Adipose tissue (tissue), 3 donors: ENCODE results near the gene JMJD1C. TPM values are rescaled to one million over a fixed set of nuclear protein-coding genes. Genes with fewer than 3 reads are reported as not detected.

Experiments used
- H3K27ac ChIP-seq: one replicate; pipeline ENCODE4 v1.5.1; 2013; ENCODE audit warnings: low read depth, low read length
- WGBS, 3 donors: extraction: QIAGEN DNeasy Blood & Tissue Kit; methylation state at CpG; one replicate each; pipeline ENCODE4 v1.1.7; 2013; 5-methylcytosine and 5-hydroxymethylcytosine counted together
- polyA plus RNA-seq, 3 donors: library from polyadenylated mRNA; stranded (reverse); fragments of 200-250 nt; gene quantifications; one replicate each; pipeline ENCODE4 v1.2.3, GENCODE V29; 2013
- donor health status: healthy with polysubstance abuse.
- donor health status: Bipolar disorder and iron deficiency.
- donor health status: healthy.

JMJD1C gene
- polyA plus RNA-seq, 3 donors: 14.7 to 39.5 (median 31.1) TPM

- no peak overlapping the region for H3K27ac ChIP-seq
- 93 to 100% (median 98%) methylated on average over 1 of the region's 1 CpG for WGBS, 3 donors
Measured at GRCh38 chr10:63446716-63447440, 18.9 kb downstream of the JMJD1C start.

DNA sequence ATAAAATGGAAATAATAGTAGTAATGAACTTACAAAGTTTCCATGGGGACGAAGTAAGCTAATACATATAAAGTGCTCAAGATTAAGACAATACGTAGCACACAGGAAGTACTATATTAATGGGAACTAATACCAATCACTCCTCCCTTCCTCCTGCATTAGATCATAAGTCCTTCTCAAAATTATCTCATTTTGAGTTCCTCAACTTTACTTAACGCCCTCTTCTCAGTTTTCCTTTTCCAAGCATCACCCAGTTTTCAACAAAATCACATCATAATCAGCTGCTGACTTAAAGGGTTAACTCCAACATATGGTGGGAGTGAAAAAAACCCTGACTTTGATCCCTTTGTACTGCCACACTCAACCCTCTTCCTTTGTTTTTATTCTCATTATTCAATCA lies 24.4 kb downstream of the JMJD1C start:
- no peak overlapping the region for H3K27ac ChIP-seq
- 59 to 97% (median 65%) methylated on average over 3 of the region's 3 CpGs for WGBS, 3 donors

DNA sequence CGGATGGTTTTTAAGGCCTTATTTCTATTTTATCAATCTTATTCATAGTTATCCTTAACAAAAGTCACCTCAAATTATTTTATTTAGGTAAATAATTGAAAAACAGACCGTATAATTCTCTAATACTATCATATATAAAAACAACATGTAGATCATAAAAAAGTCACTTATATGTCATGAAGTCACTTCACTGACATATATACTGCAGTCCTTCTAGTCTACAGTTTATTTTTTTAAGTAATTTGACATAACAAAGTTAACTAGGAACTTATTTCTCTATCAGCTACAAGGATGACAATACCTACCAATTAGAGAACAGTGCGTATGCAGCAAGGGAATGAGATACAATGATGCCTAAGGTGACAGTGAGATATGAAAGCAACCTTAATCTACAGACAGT lies 26.2 kb downstream of the JMJD1C start:
- 92 to 95% (median 93%) methylated on average over 3 of the region's 3 CpGs for WGBS, 3 donors
- H3K27ac ChIP-seq: no peak overlapping the region

DNA sequence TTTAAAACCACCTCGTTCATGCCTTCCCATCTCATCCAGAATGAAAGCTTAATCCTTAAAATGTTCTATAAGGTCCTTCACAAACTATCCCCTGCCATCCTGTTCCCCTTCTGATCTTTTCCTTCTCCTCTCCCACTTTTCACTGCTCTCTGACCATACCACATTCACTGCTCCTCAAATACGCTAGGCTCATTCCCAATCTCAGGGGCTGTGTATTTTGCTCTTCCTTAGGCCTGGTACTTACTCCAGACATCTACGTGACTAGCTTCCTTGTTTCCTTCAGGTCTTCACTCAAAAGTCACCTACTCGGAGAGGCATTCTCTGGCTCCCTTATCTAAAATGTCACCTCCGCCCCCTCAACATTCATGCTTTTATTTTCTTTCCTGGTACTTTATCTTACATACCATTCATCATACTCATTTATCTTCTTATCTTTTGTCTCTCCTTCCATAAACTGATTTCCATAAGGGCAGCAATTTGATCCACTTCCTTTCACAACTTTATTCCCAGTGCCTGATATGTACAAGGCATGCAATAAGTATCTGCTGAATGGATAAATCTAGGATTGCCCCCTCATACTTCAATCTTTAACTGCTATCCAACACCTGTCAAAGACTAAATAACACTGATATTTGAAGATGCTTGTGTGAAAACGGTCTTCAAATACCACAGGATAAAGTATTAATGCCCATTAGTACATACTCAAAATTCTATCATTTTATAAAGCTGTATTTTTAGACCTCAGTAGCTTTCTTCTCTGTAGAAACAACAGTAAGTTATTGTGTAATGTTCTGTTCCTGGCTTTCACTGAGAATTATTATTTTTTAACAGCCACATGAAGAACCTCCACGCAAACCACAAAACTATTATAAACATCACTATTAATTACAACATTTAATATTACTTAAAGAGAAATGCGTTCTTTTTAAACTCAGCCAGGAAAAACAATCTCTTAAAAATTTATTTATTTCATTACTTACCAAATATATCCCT lies 27.0 kb downstream of the JMJD1C start:
- WGBS, 3 donors: 78 to 79% (median 78%) methylated on average over 8 of the region's 8 CpGs
- no peak overlapping the region for H3K27ac ChIP-seq

DNA sequence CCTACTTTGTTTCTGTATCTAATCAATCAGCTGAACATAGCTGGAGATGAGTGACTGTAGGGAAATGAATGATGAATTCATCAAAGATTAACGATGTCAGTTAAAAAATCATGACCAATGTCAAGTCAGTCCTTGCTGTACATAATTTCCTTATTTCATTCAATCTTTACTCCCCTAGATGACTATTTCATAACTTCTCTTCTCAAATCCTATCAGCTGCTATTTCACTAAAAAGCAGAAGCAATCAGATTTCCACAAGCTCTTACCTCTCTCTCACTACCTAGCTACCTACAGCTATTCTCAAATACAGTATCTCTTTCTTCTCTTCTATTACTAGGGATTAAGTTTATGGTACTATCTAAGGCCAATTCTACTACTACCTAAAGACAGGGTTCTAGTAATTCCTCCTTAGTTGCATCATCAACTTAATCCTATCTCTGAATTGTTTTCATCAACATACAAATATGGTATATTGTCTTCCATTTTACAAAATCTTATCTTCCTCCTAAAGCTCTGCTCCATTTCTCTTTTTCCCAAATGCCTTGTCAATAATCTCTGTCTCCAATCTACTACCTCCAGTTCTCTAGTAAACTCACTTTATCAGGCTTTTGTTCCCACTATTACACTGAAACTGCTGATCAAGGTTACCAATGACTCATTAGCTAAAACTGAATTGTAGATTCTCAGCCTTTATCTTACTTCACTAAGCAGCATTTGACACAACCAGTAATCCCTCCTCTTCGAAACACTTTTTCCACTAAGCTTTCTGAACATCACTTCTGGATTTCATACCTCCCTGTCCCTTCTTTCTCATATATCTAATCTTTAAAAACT lies 28.4 kb downstream of the JMJD1C start:
- WGBS, 3 donors: 71 to 83% (median 81%) methylated on average over 2 of the region's 2 CpGs
- no peak overlapping the region for H3K27ac ChIP-seq

DNA sequence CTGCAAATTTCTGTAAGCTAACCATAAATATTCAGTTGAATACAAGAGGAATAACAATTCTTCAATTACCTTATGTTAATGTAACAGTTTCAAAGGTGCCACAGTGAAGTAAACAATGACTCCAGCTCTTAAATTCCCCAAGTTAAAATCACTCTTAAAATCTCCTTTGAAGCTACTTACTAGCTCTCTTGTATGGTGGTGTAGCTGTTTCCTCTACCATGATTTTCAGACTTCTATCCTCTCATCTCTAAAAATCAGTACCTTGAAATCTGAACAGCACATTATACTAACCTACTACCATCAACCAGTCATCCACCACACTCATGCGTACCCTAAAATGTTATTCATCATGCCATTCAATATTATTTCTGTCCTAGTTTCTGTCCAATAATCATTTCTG lies 29.6 kb downstream of the JMJD1C start:
- WGBS, 3 donors: 96 to 100% (median 97%) methylated on average over 1 of the region's 1 CpG
- no peak overlapping the region for H3K27ac ChIP-seq

DNA sequence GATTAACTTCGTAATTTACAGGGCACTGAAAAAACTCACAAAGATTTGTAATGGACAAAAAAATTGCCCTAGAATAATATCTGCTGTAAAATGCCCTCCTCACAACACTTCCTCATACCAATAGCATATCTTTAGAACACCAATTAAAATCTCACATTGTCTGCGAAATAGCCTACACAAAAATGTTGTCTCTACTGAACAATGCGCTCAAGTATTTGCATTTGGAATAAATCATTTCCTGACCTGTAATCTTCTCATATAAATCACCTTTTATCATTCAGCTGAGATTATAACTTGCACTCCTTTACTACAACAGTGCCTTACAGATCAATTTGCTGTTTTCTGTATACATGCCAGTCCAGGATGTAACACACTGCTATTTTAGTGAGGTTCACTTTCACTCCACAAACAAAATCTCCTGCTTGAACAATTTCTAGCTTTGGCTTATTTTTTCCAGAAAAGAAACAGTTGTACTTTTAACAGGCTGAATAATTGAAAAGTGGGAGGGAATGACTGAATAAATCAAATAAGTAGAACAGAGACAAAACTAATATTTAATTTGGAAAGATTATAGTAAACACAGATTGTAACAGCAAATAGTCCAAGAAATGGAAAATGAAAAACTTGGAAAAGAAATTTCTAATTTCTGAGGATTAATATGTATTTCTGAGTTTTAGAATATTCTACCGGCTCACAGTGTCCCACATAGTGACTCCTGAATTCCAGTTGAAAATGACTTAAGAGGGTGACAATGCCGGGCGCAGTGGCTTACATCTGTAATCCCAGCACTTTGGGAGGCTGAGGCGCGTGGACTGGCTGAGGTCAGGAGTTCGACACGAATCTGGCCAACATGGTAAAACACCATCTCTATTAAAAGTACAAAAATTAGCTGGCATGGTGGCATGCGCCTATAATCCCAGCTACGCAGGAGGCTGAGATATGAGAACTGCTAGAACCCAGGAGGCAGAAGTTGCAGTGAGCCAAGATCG lies 30.6 kb downstream of the JMJD1C start:
- H3K27ac ChIP-seq: no peak overlapping the region
- WGBS, 3 donors: 72 to 88% (median 83%) methylated on average over 13 of the region's 13 CpGs

DNA sequence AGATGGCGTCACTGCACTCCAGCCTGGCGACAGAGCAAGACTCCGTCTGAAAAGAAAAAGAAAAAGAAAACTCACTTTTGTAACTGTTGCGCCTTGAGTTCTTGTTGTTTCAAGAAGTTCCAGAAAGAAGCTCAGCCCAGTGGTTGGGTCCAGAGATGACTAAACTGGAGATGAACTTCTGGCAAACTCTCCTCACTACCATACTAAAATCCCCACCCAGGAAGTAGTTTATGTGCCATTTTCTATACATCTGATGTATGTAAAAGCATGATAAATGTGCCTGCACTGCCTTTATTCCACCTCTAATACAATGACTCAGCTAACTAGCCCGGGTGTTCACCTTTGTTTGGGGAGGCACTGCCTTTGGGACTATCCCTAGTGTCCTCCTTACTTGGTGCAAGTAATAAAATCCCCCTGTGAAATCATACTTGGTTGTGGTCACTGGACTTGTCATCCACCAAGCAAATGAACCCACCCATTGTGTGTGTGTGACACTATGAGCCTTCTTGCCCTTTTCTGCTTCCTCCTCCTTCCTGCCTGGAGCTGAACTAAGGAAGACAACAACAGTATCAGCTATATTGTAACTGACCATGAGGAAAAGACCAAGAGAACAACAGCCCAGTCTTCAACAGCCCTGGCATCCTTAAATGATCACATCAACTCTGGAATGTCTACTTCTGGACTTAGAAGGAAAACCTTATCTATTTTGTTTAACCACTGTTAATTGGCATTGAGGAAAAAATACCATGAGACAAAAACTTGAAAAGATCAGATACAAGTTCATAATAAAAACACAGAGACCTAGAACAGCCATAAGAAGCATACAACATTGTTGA lies 33.6 kb downstream of the JMJD1C start:
- H3K27ac ChIP-seq: no peak overlapping the region
- WGBS, 3 donors: 85 to 88% (median 87%) methylated on average over 5 of the region's 5 CpGs

- 87 to 94% (median 88%) methylated on average over 1 of the region's 1 CpG for WGBS, 3 donors
- no peak overlapping the region for H3K27ac ChIP-seq
Measured at GRCh38 chr10:63430999-63431356, 34.8 kb downstream of the JMJD1C start.

GRCh38 chr10:63430091-63430998 lies 35.4 kb downstream of the JMJD1C start:
- 77 to 82% (median 78%) methylated on average over 10 of the region's 10 CpGs for WGBS, 3 donors

GRCh38 chr10:63429281-63429680 lies 36.5 kb downstream of the JMJD1C start:
- H3K27ac ChIP-seq: no peak overlapping the region
- WGBS, 3 donors: 20 to 53% (median 45%) methylated on average over 2 of the region's 2 CpGs

More at GRCh38 chr10:63430091-63430998, 35.4 kb downstream of the JMJD1C start:
- no peak overlapping the region for H3K27ac ChIP-seq

GRCh38 chr10:63427013-63427412 lies 38.8 kb downstream of the JMJD1C start:
- 96 to 98% (median 97%) methylated on average over 19 of the region's 19 CpGs for WGBS, 3 donors
- H3K27ac ChIP-seq: no peak overlapping the region

- H3K27ac ChIP-seq: no peak overlapping the region
- WGBS, 3 donors: 74 to 78% (median 77%) methylated on average over 5 of the region's 5 CpGs
Measured at GRCh38 chr10:63425512-63425911, 40.3 kb downstream of the JMJD1C start.

DNA sequence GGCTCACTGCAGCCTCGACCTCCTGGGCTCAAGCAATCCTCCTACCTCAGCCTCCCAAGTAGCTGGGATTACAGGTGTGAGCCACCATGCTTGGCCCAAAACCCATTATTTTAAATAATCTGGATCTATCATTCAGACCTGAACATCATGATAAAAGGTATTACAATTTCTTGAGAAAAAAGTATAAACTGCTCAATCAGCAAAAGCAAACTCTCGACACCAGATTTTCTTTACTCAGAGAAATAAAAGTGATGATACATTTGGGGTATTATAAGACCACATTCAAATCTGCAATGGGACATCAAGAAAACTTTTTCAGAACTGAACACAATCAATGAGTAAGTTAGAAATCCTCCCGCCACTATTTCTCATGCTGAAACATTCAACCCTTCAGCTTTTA lies 41.2 kb downstream of the JMJD1C start:
- WGBS, 3 donors: 94 to 100% (median 95%) methylated on average over 3 of the region's 3 CpGs
- H3K27ac ChIP-seq: no peak overlapping the region

DNA sequence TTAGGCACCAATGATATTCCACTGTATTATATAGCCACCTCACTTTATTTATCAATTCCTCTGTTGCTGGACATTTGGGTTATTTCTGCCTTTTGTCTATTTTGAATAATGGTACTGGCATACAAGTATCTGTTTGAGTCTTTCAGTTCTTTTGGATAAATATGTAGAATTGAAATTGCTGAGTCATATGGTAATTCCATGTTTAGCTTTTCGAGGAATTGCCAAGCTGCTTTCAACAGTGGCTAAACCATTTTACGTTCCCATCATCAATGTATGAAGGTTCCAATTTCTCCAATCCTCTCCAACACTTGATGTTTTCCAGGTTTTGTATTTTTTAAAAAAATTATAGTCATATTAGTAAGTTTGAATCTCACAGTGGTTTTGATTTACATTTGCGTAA lies 42.3 kb downstream of the JMJD1C start:
- 81 to 94% (median 84%) methylated on average over 3 of the region's 3 CpGs for WGBS, 3 donors
- no peak overlapping the region for H3K27ac ChIP-seq

GRCh38 chr10:63421591-63421990 lies 44.2 kb downstream of the JMJD1C start:
- no peak overlapping the region for H3K27ac ChIP-seq
